ENCODE measurements around the gene AP1G2.

Gene AP1G2

GRCh38 chr14:23513818-23514643 is 53.6 kb downstream of the AP1G2 start:
- no peak for DNase-seq (ENCODE audit: low read depth in 1 of 2, low spot score in 1 of 2)
- no peak for TF ChIP-seq JUND (IDR thresholded peaks at IDR 0.05; ENCODE audit: low read depth)
- in situ Hi-C loops (cut with HindIII; ENCODE audit: low pct_unique_long_range_greater_than_20kb, low sequenced_read_pairs) = no loop called here

- in situ Hi-C loops (cut with HindIII; ENCODE audit: low pct_unique_long_range_greater_than_20kb, low sequenced_read_pairs) = no loop called here
- no peak for DNase-seq (ENCODE audit: low read depth in 1 of 2, low spot score in 1 of 2)
- TF ChIP-seq JUND (IDR thresholded peaks at IDR 0.05; ENCODE audit: low read depth) = no peak
These were observed 54.4 kb downstream of the AP1G2 start for GRCh38 chr14:23513005-23513817.

- no peak for TF ChIP-seq JUND (IDR thresholded peaks at IDR 0.05; ENCODE audit: low read depth)
- DNase-seq (ENCODE audit: low read depth in 1 of 2, low spot score in 1 of 2) = no peak
- in situ Hi-C loops (cut with HindIII; ENCODE audit: low pct_unique_long_range_greater_than_20kb, low sequenced_read_pairs) = no loop called here
These were observed 55.4 kb downstream of the AP1G2 start for GRCh38 chr14:23512156-23512555.
